Hematopoietic multipotent progenitor cell treated with erythropoietin and hydrocortisone succinate and interleukin-3 and kit ligand, for 17 days (in vitro differentiated cells): Measurements from ENCODE around the gene CCL21.

Experiments used
- DNase-seq: peaks from one replicate; pipeline ENCODE4 v3.0.0-alpha.2; 2015; ENCODE audit warnings: low spot score

Gene CCL21

DNA sequence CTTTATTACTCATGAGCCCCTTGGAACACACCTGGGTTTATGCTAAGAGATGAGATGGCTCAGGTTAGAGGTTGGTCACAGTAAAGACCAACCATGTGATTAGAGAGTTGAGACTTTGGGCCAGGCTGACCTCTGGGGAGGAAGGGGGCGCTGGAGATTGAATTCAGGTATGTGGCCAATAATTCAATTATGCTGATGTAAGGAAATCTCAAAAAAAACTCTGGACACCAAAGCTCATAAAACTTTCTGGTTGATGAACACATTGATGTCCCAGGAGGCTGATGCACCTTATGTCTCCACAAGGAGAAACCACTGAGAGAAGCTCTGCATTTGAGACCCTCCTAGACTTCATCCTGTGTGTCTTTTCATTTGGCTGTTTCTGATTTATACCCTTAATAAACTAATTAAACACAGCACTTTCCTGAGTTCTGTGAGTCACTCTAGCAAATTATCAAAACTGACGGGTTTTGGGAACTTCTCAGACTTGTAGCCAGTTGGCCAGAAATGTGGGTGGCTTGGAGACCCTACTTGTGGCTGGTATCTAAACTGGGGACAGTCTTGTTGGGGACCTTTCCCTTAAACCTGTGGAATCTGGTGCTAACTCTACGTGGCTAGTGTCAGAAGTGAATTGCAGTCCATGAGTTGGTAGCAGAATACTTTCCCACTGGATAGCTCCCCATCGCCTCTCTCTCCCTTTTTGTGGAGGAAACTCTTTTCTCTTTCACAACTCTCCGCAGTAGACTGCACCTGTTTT is 40.0 kb downstream of the CCL21 start:
- no peak for DNase-seq

DNA sequence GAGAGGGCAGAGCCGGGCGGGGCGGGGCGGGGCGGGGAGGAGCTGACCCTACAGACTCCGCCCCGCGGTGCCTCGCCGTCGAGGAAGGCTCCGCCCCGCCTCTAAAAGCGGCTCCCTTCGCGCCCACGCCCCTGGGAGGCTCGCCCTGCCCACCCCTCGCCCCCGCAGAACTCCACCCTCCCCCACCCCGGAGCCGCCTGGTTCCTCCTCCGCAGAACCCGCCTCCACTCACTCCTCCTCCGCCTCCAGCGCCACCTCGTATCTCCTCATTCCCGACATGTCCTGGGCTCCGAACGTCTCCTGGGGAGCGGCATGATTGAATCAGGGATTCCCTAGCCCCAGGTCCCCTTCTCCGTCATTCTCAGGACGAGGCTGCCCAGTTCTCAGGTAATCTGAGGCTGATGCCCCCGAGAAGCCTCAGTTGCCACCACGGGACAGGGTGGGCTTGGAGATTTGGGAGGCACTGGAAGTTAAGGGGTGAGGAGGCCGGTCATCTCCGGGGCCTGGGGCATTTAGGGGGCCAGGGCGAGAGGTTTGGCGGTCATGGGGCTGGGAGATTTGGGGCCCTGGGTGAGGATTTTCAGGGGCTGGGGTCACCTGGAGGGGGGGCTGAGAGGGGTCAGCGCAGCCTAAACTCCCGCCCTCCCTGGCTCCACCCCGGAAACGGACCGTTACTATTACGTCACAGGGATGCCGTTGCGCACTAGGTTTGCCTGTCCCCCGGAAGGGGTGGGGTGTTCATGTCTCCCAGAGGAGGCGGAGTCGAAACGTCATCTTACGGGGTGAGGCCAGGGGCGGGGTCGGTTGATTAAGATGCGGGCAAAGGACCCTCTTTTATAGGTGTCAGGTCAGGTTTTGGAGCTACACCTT is 44.3 kb downstream of the CCL21 start:
- peak; percentile 91 for DNase-seq

DNA sequence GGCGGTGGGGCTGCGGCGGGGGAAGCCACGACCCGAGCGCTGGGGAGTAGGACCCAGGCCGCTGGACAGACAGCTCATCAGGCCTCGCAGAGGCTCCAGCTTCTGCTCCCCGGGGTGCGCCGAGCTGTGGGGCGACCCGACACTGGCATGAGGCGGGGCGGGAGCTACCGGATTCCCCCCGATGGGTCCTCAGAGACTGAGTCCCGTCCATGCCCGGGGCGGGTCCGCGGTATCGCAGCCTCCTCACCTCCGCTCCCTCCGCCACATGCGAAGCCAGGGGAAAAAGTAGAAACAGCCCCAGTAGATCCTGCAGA is 44.9 kb downstream of the CCL21 start:
- no peak for DNase-seq

DNA sequence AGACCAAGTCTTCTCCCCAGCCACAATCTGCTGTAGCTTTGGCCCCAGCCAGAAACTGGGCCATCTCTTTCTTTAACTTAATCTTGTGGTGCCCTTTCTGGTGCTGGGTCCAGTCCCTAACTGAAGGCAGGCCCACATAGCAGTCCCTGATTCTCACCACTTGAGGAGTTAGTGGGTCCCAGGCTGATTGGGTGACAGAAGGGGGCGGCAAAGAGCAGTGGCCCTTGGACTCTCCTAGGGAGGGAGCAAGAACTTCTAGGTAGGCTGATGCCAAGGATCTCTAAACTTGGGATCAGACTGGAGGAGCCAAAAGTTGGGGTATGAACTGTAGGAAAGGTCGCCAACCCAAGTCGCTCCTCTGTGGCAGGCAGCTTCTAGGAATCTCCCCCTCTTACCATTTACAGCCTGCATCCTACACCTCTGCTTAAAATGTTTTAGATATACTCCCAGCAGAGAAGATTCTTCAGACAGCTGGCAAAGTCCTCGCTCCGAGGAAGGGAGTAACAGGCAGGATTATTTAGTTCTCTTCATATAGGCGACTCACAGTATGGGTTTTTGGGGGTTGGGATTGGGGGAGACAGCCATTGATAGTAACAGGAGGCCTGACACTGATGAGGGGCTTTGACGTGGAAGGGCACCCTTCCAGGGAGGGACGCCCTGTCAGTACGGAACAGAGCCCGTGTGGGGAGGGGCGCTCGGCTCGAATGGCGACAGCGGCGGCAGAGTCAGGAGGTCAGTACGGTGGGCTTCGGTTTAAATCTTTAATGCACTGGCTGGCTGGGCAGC is 45.5 kb downstream of the CCL21 start:
- DNase-seq: peak; percentile 83

GRCh38 chr9:34663303-34663605 is 46.7 kb downstream of the CCL21 start:
- DNase-seq: no peak

DNA sequence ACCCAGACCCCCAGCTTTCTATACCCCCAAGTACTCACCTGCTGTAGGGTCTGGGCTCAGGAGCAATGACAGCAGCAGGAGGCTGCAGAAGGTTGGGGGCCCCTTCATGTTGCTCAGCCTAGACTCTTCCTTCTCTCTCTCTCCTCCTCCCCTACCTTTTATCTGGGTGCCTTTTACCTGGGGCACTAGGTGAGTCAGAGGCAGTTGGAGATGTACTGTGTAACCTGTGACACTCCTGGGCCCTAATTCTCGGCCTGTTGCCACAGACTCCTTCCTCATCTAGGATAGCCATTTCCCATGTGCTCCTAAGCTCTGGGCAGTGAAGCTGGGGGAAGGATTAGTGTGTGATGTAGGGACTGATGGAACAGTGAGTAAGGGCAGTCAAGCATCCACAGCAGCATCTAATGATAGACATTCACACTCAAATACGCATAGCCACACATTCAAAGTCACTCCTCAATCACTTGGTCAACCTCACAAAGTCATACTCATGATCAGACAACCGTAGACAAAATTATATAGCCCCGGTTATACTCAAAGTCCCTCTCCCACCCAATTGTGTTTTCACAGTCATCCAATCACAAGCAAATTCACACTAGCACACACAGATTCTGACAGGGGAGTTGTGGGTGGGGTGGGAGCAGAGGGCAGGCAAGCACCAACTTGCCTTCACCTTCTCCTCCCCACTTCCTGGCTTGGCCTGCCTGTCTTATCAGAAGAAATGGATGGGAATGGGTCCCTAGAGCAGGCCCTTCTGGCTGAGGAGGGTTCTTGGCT is 47.2 kb downstream of the CCL21 start, which contains the start of gene CCL27:
Gene CCL27 (minus strand): TSS at position 132 of the 777 bp plus-strand sequence. CDS start 24 bp downstream, at position 108.
- no peak for DNase-seq

- no peak for DNase-seq
Observed at GRCh38 chr9:34659592-34660253, 50.2 kb downstream of the CCL21 start.
